Uterus (tissue), 4 donors: ENCODE data around the gene MCTS1. TPM values are rescaled to one million over a fixed set of nuclear protein-coding genes. Genes with fewer than 3 reads are reported as not detected.

Experiments used
- DNase-seq, 2 donors: peaks; one replicate each; pipeline ENCODE4 v3.0.0-alpha.2; 2019 to 2020
- H3K27ac ChIP-seq, 2 donors: fragments of 200-600 bp; sonication (generic); 1 replicate in 1 of 2; 2 replicates in 1 of 2; pipeline ENCODE4 v1.5.1; 2016 to 2018
- H3K27me3 ChIP-seq, 2 donors: fragments of 200-600 bp; sonication (generic); one replicate each; pipeline ENCODE4 v1.5.1; 2018 to 2019; ENCODE audit warnings: control low read depth in 1 of 2
- H3K36me3 ChIP-seq, 2 donors: fragments of 200-600 bp; sonication (generic); one replicate each; pipeline ENCODE4 v1.5.1; 2019; ENCODE audit warnings: control low read depth in 1 of 2
- H3K4me1 ChIP-seq, 2 donors: fragments of 200-600 bp; sonication (generic); one replicate each; pipeline ENCODE4 v1.5.1; 2018 to 2019; ENCODE audit warnings: control low read depth in 1 of 2
- H3K4me3 ChIP-seq, 2 donors: fragments of 200-600 bp; sonication (generic); 1 replicate in 1 of 2; 2 replicates in 1 of 2; pipeline ENCODE4 v1.5.1; 2018 to 2019; ENCODE audit warnings: mild to moderate bottlenecking in 1 of 2
- H3K9me3 ChIP-seq, 2 donors: fragments of 200-600 bp; sonication (generic); one replicate each; pipeline ENCODE4 v1.5.1; 2019; ENCODE audit warnings: control low read depth in 1 of 2
- CTCF ChIP-seq, 4 experiments: fragments of 200-600 bp in 2 of 4; fragments of 450-650 bp in 2 of 4; sonication (generic) in 2 of 4; IDR thresholded peaks; one replicate each; pipeline ENCODE4 v1.5.1; 2016 to 2019; ENCODE audit warnings: antibody characterized with exemption in 4 of 4, mild to moderate bottlenecking in 2 of 4, moderate library complexity in 1 of 4
- POLR2A ChIP-seq, 2 donors: fragments of 450-650 bp; IDR thresholded peaks; one replicate each; pipeline ENCODE4 v1.6.1; 2016; ENCODE audit warnings: antibody characterized with exemption in 2 of 2, mild to moderate bottlenecking in 1 of 2, moderate library complexity in 1 of 2
- intact Hi-C: fragments of 100-400 bp; cut with DNase I; formaldehyde crosslinking; loops from one replicate; pipeline ENCODE4 v1.15.1; 2023; ENCODE audit warnings: low total_unique reads
- total RNA-seq, 4 donors: library from RNA; depleted of rRNA in 3 of 4; stranded (reverse); fragments of >200 nt in 3 of 4; gene quantifications; one replicate each; pipeline versions ENCODE4 v1.1.0 to v1.2.4, GENCODE V29; 2014 to 2023
- donor health status: DM: yes; HTN: yes; CAD: no.

MCTS1 gene
- total RNA-seq, 4 donors from 2014 or later, result 9.0 to 36.1 (median 22.6) TPM

DNA sequence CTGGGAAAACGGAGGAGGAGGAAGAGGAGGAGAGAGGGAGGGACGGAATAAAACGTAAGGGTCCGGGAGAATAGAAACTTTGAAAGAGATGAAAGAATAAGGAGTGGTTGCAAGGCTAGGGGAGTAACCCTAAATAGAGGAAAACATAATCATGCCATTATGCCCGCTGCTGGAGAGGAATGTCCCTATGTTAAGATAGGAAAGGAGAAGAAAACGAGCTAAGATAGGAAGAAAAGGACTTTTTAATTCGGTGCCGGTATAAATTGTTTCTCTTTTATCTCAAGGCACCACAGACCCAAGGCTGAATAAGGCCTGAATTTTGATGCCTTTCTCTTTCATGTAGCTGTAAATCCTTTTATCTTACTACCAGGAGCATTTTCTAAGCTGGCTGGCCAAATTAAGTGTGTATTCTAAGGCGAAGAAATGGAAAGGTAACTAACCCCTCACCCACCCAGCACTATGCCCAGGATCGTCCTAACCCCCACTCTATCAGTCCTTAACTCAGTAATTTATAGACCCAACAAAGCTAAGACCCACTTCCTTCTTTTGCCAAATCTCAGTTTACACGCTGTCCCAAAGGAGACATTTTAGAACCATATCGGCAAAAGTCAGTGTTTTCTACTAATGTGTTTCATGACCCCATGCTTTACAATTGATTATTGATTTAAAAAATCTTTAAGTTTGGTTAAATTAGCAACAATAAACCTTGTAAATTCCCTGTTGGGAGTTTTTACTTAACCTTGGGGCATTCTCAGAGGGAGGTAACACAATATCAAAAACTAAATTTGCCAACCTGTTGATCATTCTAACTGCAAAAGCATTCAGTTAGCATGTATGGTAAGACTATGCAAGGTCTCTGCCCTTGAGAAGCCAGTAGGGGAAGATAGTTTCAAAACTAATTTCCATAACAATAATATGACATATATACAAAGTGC lies 42.0 kb upstream of the MCTS1 start:
- H3K27ac ChIP-seq, result peak overlapping the region; percentile 87 to 97
- intact Hi-C loops, result no loop called here
- H3K9me3 ChIP-seq, result no peaks in the 10 kb centered on the region
- DNase-seq, result no peak
- peak overlapping the region; percentile 25 to 30 for H3K4me3 ChIP-seq
- TF ChIP-seq POLR2A (IDR thresholded peaks at IDR 0.05), result peak in 1 of 2 donors; percentile 69
- no peak for TF ChIP-seq CTCF (IDR thresholded peaks at IDR 0.05)
- H3K36me3 ChIP-seq, result no peaks in the 10 kb centered on the region
- peaks cover 0 to 4% of the 10 kb centered on the region in 2 donors for H3K27me3 ChIP-seq
- H3K4me1 ChIP-seq, result no peaks in the 10 kb centered on the region

DNA sequence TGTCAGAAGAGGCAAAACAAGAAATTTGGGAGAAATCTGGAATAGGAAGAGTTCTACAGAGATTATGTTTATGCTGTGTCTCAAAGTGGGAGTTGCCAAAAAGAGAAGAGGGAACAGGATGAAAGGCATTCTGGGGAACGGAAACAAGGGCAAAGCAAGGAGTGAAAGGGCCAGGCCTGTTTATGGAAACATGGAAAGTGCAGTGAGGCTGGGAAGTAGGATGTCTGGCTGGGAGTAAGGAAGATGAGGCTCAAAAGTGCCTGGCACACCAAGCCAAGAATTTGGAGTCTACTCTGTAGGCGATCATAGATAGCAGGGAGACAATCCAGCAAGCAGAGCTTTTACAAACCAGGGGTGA lies 41.4 kb upstream of the MCTS1 start:
- Histone ChIP-seq H3K27ac (peak overlapping the region; percentile 87 to 97), H3K4me1 (no peaks in the 10 kb centered on the region)
- intact Hi-C loops, result no loop called here

GRCh38 chrX:120564925-120565324 lies 39.0 kb upstream of the MCTS1 start:
- H3K4me3 ChIP-seq, result no peak overlapping the region
- intact Hi-C loops, result no loop called here

More for the DNA sequence above, 41.4 kb upstream of the MCTS1 start:
- Histone ChIP-seq H3K9me3 (no peaks in the 10 kb centered on the region), H3K36me3 (no peaks in the 10 kb centered on the region), H3K4me3 (no peak overlapping the region), H3K27me3 (peaks cover 0 to 4% of the 10 kb centered on the region in 2 donors)
- TF ChIP-seq POLR2A (IDR thresholded peaks at IDR 0.05), result no peak
- no peak for TF ChIP-seq CTCF (IDR thresholded peaks at IDR 0.05)
- no peak for DNase-seq

DNA sequence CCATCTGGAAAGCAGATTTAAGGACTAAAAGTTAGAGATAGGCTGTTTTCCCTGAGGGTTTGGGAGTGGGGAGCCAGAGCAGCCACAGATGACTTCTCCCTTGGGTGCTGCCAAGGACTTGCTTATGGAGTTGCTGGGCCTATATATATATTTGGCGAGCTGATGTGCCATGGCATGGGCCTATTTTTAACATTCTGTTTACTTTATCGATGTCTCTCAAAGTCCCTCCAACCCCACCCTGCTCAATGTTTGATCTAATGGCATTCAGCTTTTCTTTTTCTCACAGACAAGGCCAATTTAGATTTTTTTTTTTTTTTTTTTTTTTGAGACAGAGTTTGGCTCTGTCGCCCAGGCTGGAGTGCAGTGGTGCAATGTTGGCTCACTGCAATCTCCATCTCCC lies 37.1 kb upstream of the MCTS1 start:
- H3K27me3 ChIP-seq, result no peaks in the 10 kb centered on the region
- intact Hi-C loops, result no loop called here
- TF ChIP-seq POLR2A (IDR thresholded peaks at IDR 0.05), result no peak
- TF ChIP-seq CTCF (IDR thresholded peaks at IDR 0.05), result no peak
- no peak overlapping the region for H3K27ac ChIP-seq
- DNase-seq, result no peak
- H3K36me3 ChIP-seq, result no peaks in the 10 kb centered on the region
- H3K4me1 ChIP-seq, result no peaks in the 10 kb centered on the region
- H3K4me3 ChIP-seq, result no peak overlapping the region
- no peaks in the 10 kb centered on the region for H3K9me3 ChIP-seq

More at GRCh38 chrX:120564925-120565324, 39.0 kb upstream of the MCTS1 start:
- H3K27ac ChIP-seq, result no peak overlapping the region
- no peaks in the 10 kb centered on the region for H3K4me1 ChIP-seq
- TF ChIP-seq CTCF (IDR thresholded peaks at IDR 0.05), result no peak
- DNase-seq, result no peak
- H3K9me3 ChIP-seq, result no peaks in the 10 kb centered on the region
- no peaks in the 10 kb centered on the region for H3K27me3 ChIP-seq
- H3K36me3 ChIP-seq, result no peaks in the 10 kb centered on the region

DNA sequence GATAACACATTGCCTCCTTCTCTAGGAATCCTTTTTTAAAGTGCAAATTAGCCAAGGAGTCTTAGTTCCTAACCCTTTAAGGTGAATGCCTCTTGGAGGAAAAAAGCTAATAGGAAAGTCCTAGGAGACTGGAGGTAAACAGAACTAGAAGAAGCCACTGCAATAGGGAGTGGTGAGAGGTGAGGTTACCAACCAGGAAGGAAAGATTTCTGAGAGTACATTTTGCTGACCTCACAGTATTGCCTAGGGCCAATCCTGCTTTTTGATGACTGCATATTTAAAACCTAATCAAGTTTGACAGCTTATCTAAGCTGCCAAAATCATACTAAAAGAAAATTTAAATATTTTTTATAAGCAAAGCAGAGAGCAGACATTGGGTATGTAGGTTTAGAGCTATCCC lies 35.9 kb upstream of the MCTS1 start:
- Histone ChIP-seq H3K9me3 (no peaks in the 10 kb centered on the region), H3K4me1 (no peaks in the 10 kb centered on the region), H3K4me3 (no peak overlapping the region), H3K27me3 (no peaks in the 10 kb centered on the region), H3K36me3 (no peaks in the 10 kb centered on the region), H3K27ac (no peak overlapping the region)
- intact Hi-C loops, result no loop called here
- no peak for TF ChIP-seq CTCF (IDR thresholded peaks at IDR 0.05)
- no peak for DNase-seq
